Measurements from ENCODE around the gene C1orf115. TPM values are rescaled to one million over a fixed set of nuclear protein-coding genes. Genes with fewer than 3 reads are reported as not detected.
"Not testable (repeated sequence)": the region's sequence is repeated elsewhere in the genome, so short reads cannot be mapped to it uniquely, and the experiment has no call there.

Gene C1orf115
- total RNA-seq, 2 experiments from 2014 or later, result 0.12 to 0.16 TPM

DNA sequence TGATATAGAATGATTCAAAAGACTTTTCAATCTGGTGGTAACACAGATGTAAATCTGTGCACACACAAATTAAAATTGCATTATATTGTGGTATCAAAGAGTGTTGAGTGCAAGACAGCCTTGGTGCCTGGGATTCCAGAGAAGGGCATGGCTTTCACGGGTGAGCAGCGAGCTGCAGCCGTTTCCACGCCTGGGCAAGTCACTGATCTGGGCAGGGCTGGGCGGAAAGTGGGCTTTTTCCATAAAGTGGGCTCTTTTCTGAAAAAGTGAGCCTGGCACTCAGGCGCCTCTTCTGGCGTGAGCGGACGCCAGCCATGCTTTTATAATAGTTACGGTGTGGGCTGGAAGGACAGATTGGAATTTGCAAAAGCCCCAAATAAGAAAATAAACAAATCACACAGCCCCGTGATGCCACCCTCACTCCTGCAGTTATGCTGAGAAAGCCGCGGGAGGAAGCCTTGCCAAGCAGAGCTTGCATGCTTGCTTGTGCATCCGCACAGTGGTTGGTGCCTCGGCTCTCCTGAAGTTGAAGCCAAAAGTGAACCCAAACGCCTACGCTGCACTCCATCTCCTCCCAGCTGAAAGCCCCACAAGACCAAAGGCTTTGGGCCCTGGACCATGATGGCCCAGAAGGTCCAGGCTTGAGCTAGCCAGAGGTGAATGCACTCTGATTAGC, 7.1 kb upstream of the C1orf115 start:
- H3K4me3 Mint-ChIP-seq, result no peak overlapping the region
- ATAC-seq, result no peak
- CTCF ChIA-PET, result no interaction called here
- H3K9me3 Mint-ChIP-seq (ENCODE audit: low read depth), result no peaks in the 10 kb centered on the region
- H3K27me3 Mint-ChIP-seq, result peaks cover 7% of the 10 kb centered on the region
- no peak overlapping the region for H3K27ac Mint-ChIP-seq
- H3K4me1 Mint-ChIP-seq, result no peaks in the 10 kb centered on the region
- no peak for DNase-seq
- H3K36me3 Mint-ChIP-seq, result no peaks in the 10 kb centered on the region

DNA sequence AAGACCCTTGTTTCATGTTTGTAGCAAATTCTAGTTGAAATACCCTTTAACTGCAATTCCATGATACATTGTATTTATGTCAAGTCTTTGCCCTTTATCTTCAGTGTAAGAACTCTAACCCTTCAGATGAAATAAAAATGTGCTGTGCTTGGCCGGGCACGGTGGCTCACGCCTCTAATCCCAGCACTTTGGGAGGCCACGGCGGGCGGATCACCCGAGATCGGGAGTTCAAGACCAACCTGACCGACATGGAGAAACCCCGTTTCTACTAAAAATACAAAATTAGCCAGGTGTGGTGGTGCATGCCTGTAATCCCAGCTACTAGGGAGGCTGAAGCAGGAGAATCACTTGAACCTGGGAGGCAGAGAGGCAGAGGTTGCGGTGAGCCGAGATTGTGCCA, 6.4 kb upstream of the C1orf115 start:
- CTCF ChIA-PET; H3K9me3 Mint-ChIP-seq (ENCODE audit: low read depth); H3K36me3 Mint-ChIP-seq; H3K4me3 Mint-ChIP-seq; H3K27me3 Mint-ChIP-seq; DNase-seq; ATAC-seq; H3K27ac Mint-ChIP-seq; H3K4me1 Mint-ChIP-seq: not testable (repeated sequence)

DNA sequence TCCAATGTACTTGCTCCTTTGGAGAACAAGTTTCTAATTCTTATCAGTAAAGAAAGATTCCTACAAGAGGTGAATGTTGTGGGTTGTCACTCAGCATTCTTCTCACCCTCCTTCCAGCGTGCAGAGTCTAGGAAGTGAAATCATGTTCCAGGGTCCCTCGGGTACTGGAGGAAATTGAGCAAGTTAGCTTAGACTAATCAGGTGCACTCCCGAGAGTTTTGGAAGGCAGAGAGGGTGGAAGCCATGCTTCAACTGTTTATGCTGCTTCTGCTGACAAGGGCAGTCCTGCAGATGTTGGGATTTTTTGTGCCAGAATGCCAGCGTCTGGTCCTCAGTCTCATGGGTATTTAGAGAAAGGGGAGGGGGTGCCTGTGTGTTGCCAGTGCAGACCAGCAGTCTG, 5.3 kb upstream of the C1orf115 start:
- CTCF ChIA-PET, result no interaction called here
- DNase-seq, result no peak
- H3K27ac Mint-ChIP-seq, result no peak overlapping the region
- no peaks in the 10 kb centered on the region for H3K9me3 Mint-ChIP-seq (ENCODE audit: low read depth)
- ATAC-seq, result no peak
- no peak overlapping the region for H3K4me3 Mint-ChIP-seq
- H3K27me3 Mint-ChIP-seq, result peaks cover 10% of the 10 kb centered on the region
- peaks cover 3% of the 10 kb centered on the region for H3K4me1 Mint-ChIP-seq
- H3K36me3 Mint-ChIP-seq, result no peaks in the 10 kb centered on the region

DNA sequence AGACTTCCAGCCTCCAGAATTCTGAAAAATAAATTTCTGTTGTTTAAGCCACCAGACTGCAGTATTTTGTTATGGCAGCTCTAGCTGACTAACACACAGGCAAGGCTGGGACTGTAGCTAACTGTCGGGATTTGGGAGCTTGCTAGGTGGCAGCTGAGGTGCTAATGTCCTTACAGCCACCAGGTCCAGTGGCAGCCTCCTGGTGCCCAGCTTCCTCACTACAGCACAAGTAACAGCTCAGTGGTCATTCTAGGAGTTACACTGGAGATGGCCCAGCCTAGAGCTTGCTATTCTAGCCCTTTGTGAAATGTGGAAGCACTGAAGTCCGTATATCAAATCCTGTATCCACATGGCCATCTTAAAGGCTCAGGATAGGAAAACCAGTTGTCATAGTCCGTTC, 4.3 kb upstream of the C1orf115 start:
- DNase-seq (no peak), ATAC-seq (no peak)
- peaks cover 10% of the 10 kb centered on the region for H3K27me3 Mint-ChIP-seq
- no peaks in the 10 kb centered on the region for H3K36me3 Mint-ChIP-seq
- no peak overlapping the region for H3K27ac Mint-ChIP-seq
- H3K4me1 Mint-ChIP-seq, result peaks cover 4% of the 10 kb centered on the region
- no peak overlapping the region for H3K4me3 Mint-ChIP-seq
- CTCF ChIA-PET, result interaction anchor here (0.6 kb wide), 1 partner anchor 91 kb away, joined by 3 read pairs; no protein-coding TSS in a partner anchor
- H3K9me3 Mint-ChIP-seq (ENCODE audit: low read depth), result no peaks in the 10 kb centered on the region

DNA sequence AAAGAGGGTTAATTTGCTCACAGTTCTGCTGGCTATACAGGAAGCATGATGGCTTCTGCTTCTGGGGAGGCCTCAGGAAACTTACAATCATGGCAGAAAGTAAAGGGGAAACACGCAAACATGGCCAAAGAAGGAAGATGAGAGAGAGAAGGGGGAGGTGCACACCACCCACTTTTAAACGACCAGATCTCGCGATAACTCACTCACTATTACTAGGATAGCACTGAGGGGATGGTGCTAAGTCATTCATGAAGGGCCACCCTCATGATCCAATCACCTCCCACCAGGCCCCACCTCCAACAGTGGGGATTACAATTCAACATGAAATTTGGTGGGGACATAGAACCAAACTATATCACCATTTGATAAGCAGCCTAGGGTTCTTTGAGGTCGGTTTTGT, 2.4 kb upstream of the C1orf115 start:
- ATAC-seq (no peak), DNase-seq (no peak)
- Mint-ChIP-seq H3K36me3 (no peaks in the 10 kb centered on the region), H3K9me3 (ENCODE audit: low read depth) (no peaks in the 10 kb centered on the region), H3K4me3 (no peak overlapping the region), H3K27me3 (peaks cover 20% of the 10 kb centered on the region), H3K27ac (no peak overlapping the region), H3K4me1 (peaks cover 6% of the 10 kb centered on the region)
- CTCF ChIA-PET, result no interaction called here

DNA sequence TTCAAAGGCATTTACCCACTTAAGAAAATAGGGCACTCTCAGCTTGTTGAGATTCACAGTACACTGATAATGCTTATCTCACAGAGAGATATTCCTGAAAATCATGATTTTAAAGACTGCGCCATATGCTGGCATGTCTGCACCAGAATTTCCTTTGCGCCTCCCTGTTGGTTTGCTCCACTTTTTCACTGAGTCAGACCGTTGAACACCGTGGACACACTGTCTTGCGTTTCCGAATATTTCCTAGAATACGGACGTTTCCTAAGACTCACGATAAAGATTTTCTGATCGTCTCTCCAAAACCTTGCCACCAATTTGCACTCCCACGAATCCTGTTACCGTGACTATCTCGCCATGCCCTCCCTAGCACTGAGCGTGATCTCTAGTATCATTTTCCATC, 497 bp upstream of the C1orf115 start:
- CTCF ChIA-PET, result interaction anchor here (2.8 kb wide), 1 partner anchor 44 kb away, joined by 16 read pairs; no protein-coding TSS in a partner anchor
- DNase-seq (no peak), ATAC-seq (no peak)
- Mint-ChIP-seq H3K9me3 (ENCODE audit: low read depth) (no peaks in the 10 kb centered on the region), H3K36me3 (no peaks in the 10 kb centered on the region), H3K27ac (no peak overlapping the region), H3K27me3 (peaks cover 24% of the 10 kb centered on the region), H3K4me1 (peaks cover 6% of the 10 kb centered on the region), H3K4me3 (peak overlapping the region; percentile 71)

DNA sequence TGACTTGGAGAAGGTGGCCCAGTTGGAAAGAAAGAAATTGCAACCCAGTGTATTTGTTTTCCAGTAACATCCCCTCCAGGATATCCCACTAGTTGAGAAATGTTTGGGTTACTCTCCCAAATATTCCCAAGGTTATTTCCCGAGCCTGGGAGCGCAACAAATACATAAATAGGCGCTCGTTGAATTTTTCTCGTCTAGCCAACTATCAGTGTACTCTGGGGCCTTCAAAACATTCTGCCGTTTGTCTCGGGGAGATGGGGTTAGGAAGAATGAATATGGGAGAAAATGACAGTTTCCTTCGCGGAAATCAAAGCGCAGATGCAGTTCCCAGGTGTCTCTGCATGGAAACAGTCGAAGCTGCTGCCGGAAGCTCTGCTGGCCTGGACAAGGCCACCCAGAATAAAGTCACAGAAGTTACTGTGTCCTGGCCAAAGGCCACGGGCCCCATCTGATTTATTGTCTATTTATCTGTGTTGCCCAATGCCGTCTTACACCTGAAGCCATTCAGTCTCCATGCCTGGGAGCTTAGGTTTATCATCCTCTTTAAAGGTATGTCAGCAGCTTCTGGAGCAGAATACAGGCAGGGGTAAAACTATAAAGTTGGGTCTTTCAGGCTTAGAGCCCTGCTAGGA, 1.0 kb downstream of the C1orf115 start:
- H3K36me3 Mint-ChIP-seq, result no peaks in the 10 kb centered on the region
- CTCF ChIA-PET, result interaction anchor here (0.8 to 2.8 kb wide), 3 partner anchors 11 to 96 kb away, joined by 3 to 16 read pairs (median 8); no protein-coding TSS in a partner anchor
- no peaks in the 10 kb centered on the region for H3K9me3 Mint-ChIP-seq (ENCODE audit: low read depth)
- DNase-seq (no peak), ATAC-seq (no peak)
- H3K4me3 Mint-ChIP-seq, result peak overlapping the region; percentile 7
- peaks cover 24% of the 10 kb centered on the region for H3K27me3 Mint-ChIP-seq
- no peak overlapping the region for H3K27ac Mint-ChIP-seq
- peaks cover 6% of the 10 kb centered on the region for H3K4me1 Mint-ChIP-seq

DNA sequence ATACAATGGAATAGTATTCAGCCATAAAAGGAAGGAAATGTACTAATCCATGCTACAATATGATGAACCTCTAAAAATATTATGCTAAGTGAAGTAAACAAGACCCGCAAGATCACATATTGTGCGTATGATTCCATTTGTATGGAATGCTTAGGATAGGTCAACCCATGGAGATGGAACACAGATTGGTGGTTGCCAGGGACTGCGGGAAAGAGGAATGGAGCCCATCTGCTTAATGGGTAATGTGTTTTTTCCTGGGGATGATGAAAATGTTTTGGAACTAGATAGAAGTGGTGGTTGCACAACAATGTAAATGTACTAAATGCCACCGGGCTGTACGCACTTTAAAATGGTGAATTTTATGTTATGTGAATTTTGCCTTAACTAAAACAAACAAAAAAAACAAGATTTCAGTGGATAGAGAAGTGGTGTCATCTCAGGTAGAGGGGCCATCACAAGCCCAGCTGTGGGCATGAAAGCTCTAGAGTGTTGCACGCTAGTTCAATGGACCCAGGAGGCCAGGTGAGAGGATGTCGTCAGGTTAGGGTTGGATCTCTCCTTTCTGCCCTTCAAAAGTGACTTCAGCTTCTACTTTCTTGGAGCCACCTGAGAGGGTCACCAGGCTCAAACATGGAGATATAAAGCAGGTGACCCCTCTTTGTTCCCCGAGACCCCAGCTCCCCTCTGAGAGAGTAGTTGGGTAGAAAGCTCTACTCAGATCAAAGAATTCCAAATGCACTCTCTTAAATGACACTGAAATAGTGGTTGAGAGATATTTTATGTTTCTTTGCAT, 2.5 kb downstream of the C1orf115 start:
- H3K36me3 Mint-ChIP-seq, result no peaks in the 10 kb centered on the region
- CTCF ChIA-PET, result interaction anchor here (0.8 to 1.0 kb wide), 2 partner anchors 42 to 89 kb away, joined by 3 read pairs; no protein-coding TSS in a partner anchor
- DNase-seq, result no peak
- no peak overlapping the region for H3K4me3 Mint-ChIP-seq
- H3K4me1 Mint-ChIP-seq, result peaks cover 6% of the 10 kb centered on the region
- H3K27ac Mint-ChIP-seq, result no peak overlapping the region
- ATAC-seq, result no peak
- peaks cover 24% of the 10 kb centered on the region for H3K27me3 Mint-ChIP-seq
- H3K9me3 Mint-ChIP-seq (ENCODE audit: low read depth), result no peaks in the 10 kb centered on the region

DNA sequence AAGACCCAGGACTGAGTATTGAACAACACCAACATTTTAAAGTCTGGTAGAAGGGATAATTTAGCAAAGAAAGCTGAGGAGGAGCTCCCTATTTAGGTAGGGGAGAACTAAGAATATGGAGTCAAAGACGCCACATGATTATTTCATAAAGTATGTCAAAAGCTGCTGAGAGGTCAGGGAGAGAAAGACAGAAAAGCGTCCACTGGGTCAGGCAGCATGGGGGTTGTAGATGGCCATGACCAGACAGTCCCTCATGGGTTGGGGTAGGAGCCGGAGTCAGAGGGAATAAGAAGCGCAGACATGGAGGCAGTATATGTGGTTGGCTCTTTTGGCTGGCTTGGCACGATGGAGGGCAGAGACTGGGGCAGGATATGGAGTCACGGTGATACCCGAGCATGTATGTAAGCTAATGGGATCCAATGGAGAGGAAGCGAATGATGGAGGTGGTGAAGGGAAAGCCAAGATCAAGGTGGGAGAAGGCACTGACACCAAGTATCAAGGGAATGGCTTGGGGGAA, 4.8 kb downstream of the C1orf115 start:
- no peak overlapping the region for H3K27ac Mint-ChIP-seq
- DNase-seq, result no peak
- H3K4me3 Mint-ChIP-seq, result no peak overlapping the region
- no peaks in the 10 kb centered on the region for H3K9me3 Mint-ChIP-seq (ENCODE audit: low read depth)
- peaks cover 24% of the 10 kb centered on the region for H3K27me3 Mint-ChIP-seq
- ATAC-seq, result no peak
- peaks cover 3% of the 10 kb centered on the region for H3K4me1 Mint-ChIP-seq
- H3K36me3 Mint-ChIP-seq, result no peaks in the 10 kb centered on the region
- CTCF ChIA-PET, result interaction anchor here (2.0 kb wide), 1 partner anchor 38 kb away, joined by 7 read pairs; no protein-coding TSS in a partner anchor

DNA sequence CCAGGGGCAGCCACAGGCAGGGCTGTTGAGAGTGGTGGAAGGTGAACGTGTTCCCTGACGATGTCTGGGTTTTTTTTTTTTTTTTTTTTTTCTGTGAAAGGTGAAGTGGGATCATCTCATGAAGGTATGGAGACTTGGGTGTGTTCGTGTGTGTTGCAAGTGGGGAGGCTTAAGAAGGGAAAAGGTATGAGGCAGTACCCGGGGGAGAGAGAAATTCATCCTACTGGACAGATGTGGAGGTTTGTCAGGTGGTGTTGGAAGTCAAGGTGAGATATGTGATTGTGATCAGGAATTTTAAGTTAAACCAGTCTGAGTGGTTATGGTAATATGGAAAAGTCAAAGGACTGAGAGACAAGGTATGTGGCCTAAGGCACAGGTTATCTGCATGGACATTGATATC, 5.3 kb downstream of the C1orf115 start:
- H3K27me3 Mint-ChIP-seq, result peaks cover 21% of the 10 kb centered on the region
- H3K4me3 Mint-ChIP-seq, result no peak overlapping the region
- H3K36me3 Mint-ChIP-seq, result no peaks in the 10 kb centered on the region
- peaks cover 1% of the 10 kb centered on the region for H3K4me1 Mint-ChIP-seq
- no peak overlapping the region for H3K27ac Mint-ChIP-seq
- DNase-seq (no peak), ATAC-seq (no peak)
- CTCF ChIA-PET, result interaction anchor here (2.0 kb wide), 1 partner anchor 38 kb away, joined by 7 read pairs; no protein-coding TSS in a partner anchor
- no peaks in the 10 kb centered on the region for H3K9me3 Mint-ChIP-seq (ENCODE audit: low read depth)

DNA sequence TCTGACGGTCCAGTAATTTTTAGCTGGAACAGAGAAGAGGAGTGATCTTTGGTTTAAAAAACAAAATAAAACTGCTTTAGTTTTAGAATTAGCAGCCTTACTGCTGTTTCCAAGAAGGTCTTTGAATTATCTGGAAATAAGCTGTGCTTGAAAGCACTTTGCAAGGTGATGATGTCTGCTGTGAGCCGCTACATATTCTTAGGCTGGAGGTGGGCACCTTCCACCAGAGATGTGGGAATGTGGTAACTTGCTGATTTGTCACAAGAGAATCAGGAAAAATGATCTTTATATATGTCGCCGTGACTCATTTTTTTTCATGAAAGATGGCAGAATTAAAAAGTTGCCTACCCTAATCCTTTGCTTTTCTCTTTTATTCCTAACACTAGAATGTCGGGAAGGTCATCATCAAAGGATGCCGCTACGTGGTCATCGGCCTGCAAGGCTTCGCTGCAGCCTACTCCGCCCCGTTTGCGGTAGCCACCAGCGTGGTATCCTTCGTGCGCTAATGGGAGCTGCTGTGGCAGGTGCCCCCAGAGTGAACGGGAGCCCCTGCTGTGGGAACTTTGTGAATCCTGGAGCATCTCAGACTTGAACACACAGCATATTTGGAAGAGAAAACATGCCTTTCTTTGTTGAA, 6.2 kb downstream of the C1orf115 start:
- Mint-ChIP-seq H3K4me1 (no peaks in the 10 kb centered on the region), H3K36me3 (no peaks in the 10 kb centered on the region), H3K27me3 (peaks cover 17% of the 10 kb centered on the region), H3K27ac (no peak overlapping the region), H3K4me3 (no peak overlapping the region), H3K9me3 (ENCODE audit: low read depth) (no peaks in the 10 kb centered on the region)
- CTCF ChIA-PET, result interaction anchor here (2.0 kb wide), 1 partner anchor 37 kb away, joined by 7 read pairs; no protein-coding TSS in a partner anchor
- ATAC-seq (no peak), DNase-seq (no peak)

DNA sequence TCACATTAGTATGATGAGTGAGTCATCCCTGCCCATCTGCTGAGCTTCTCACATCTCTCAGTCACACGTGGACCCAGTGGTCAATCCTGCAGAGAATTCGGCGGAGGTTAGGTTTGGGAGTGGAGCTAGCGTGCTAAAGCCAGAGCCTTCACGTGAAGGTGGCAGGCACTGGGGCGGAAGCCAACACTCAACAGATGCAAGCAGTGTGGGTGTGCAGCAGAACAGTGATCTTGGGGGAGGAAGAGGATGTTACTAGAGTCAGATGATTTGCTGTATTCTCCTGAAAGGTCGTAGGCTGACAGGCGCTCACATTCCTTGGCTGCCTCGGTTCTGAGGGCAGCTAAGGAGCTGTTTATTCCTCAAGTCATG, 6.7 kb downstream of the C1orf115 start:
- Mint-ChIP-seq H3K27me3 (peaks cover 12% of the 10 kb centered on the region), H3K27ac (no peak overlapping the region), H3K4me1 (peaks cover under 1% of the 10 kb centered on the region), H3K36me3 (no peaks in the 10 kb centered on the region), H3K4me3 (no peak overlapping the region), H3K9me3 (ENCODE audit: low read depth) (no peaks in the 10 kb centered on the region)
- no peak for ATAC-seq
- DNase-seq, result no peak
- CTCF ChIA-PET, result interaction anchor here (2.0 kb wide), 1 partner anchor 36 kb away, joined by 7 read pairs; no protein-coding TSS in a partner anchor

DNA sequence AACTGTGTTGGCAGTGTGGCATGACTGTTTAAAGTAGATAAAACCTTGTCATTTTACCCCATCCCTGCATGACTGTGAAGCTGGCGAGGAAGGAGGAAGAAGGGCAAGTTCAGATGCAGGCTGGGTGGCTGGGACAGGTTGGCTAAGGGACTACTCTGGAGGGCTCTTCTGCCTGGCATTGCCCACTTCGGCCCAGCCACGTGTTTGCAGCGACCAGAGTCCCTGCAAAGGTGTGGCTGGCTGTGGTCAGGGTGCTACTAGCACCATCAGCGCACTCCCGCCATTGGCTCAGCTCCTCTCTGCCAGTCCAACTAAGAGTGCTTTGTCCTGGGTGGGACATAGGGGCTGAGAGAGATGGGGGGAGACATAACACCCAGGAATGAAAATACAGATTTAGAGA, 7.2 kb downstream of the C1orf115 start:
- Mint-ChIP-seq H3K4me1 (peaks cover 5% of the 10 kb centered on the region), H3K27ac (no peak overlapping the region), H3K36me3 (no peaks in the 10 kb centered on the region), H3K27me3 (peaks cover 13% of the 10 kb centered on the region), H3K4me3 (no peak overlapping the region), H3K9me3 (ENCODE audit: low read depth) (no peaks in the 10 kb centered on the region)
- CTCF ChIA-PET, result no interaction called here
- DNase-seq, result no peak
- ATAC-seq, result no peak
